Measurements from ENCODE around the gene EPHA2.
A peak's percentile ranks its signal among the peaks of the same experiment; 100 is the strongest.

DNA sequence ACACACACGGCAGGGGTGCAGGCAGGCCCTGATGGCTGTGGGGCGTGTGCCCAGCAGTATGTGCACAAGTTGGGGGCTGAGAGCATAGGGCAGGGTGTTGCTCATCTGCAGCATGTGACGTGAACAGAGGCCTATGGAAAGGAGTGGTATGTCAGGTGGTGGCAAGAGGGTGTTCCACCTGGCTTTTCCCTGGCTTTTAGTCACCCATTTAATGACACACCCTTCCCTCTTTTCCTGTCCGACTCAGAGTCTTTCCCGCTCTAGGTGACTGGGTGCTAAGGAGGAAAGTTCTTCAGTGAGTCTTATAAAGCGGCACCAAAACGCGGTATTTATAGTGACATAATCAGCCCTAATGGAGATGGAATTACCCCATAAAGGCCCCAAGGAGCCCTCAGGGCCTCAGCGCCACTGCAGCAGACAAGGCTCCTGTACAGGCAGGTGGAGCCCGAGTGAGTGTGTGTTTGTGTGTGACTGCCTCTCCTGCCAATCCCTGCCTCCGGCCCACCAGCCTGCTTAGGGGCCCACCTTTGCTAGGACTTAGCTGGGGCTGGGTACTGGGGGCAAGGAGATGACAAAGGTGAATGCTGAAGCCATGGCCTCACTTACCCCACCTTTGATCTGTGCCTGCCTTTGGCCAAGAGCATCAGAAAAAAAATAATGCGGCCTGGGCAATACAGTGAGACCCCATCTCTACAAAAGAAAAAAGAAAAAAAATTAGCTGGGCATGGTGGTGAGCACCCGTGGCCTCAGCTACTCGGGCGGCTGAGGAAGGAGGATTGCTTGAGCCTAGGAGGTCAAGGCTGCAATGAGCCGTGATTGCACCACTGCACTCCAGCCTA is 3.3 kb upstream of the EPHA2 start:
- TF ChIP-seq, protein P1, sequence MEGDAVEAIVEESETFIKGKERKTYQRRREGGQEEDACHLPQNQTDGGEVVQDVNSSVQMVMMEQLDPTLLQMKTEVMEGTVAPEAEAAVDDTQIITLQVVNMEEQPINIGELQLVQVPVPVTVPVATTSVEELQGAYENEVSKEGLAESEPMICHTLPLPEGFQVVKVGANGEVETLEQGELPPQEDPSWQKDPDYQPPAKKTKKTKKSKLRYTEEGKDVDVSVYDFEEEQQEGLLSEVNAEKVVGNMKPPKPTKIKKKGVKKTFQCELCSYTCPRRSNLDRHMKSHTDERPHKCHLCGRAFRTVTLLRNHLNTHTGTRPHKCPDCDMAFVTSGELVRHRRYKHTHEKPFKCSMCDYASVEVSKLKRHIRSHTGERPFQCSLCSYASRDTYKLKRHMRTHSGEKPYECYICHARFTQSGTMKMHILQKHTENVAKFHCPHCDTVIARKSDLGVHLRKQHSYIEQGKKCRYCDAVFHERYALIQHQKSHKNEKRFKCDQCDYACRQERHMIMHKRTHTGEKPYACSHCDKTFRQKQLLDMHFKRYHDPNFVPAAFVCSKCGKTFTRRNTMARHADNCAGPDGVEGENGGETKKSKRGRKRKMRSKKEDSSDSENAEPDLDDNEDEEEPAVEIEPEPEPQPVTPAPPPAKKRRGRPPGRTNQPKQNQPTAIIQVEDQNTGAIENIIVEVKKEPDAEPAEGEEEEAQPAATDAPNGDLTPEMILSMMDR (IDR thresholded peaks at IDR 0.05) = no peak
- no peak for TF ChIP-seq POLR2AphosphoS5 (IDR thresholded peaks at IDR 0.05; ENCODE audit: low read depth, low read length)
- TF ChIP-seq, protein P2, sequence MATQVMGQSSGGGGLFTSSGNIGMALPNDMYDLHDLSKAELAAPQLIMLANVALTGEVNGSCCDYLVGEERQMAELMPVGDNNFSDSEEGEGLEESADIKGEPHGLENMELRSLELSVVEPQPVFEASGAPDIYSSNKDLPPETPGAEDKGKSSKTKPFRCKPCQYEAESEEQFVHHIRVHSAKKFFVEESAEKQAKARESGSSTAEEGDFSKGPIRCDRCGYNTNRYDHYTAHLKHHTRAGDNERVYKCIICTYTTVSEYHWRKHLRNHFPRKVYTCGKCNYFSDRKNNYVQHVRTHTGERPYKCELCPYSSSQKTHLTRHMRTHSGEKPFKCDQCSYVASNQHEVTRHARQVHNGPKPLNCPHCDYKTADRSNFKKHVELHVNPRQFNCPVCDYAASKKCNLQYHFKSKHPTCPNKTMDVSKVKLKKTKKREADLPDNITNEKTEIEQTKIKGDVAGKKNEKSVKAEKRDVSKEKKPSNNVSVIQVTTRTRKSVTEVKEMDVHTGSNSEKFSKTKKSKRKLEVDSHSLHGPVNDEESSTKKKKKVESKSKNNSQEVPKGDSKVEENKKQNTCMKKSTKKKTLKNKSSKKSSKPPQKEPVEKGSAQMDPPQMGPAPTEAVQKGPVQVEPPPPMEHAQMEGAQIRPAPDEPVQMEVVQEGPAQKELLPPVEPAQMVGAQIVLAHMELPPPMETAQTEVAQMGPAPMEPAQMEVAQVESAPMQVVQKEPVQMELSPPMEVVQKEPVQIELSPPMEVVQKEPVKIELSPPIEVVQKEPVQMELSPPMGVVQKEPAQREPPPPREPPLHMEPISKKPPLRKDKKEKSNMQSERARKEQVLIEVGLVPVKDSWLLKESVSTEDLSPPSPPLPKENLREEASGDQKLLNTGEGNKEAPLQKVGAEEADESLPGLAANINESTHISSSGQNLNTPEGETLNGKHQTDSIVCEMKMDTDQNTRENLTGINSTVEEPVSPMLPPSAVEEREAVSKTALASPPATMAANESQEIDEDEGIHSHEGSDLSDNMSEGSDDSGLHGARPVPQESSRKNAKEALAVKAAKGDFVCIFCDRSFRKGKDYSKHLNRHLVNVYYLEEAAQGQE (IDR thresholded peaks at IDR 0.05; ENCODE audit: insufficient read depth in 1 of 2, low read depth in 2 of 2, low read length in 1 of 2) = no peak
- 0 out of 2 replicates have a peak, but pooled peaks have one; percentile 58 for TF ChIP-seq TCF7L2 (IDR thresholded peaks at IDR 0.05; ENCODE audit: low read depth, low read length)
- TF ChIP-seq SIN3A (IDR thresholded peaks at IDR 0.05; ENCODE audit: borderline replicate concordance, insufficient read depth, low read depth, low read length) = no peak
